PC-3 (cell line): Measurements from ENCODE around the gene PAX5.

Experiments used
- CTCF ChIP-seq: fragments of 300-600 bp; sonication (generic); conservative IDR thresholded peaks from 2 replicates; pipeline ENCODE4 v1.5.1; 2017; ENCODE audit warnings: antibody characterized with exemption, low read depth, mild to moderate bottlenecking, low read length
- EZH2 ChIP-seq: fragments of 300-600 bp; sonication (generic); IDR thresholded peaks from one replicate; pipeline ENCODE4 v1.6.1; 2017; ENCODE audit warnings: antibody characterized with exemption, mild to moderate bottlenecking, low read length; ENCODE audit not compliant: unreplicated experiment
- EZH2phosphoT487 ChIP-seq: fragments of 300-600 bp; sonication (generic); IDR thresholded peaks from 2 replicates; pipeline ENCODE4 v1.6.1; 2018; ENCODE audit warnings: mild to moderate bottlenecking, antibody characterized with exemption, low read length, borderline replicate concordance

GRCh38 chr9:37030611-37030939 is 3.5 kb downstream of the PAX5 start:
- TF ChIP-seq CTCF (no peak), EZH2phosphoT487 (no peak), EZH2 (no peak)
